ENCODE data around the gene DAGLA. TPM values are rescaled to one million over a fixed set of nuclear protein-coding genes. Genes with fewer than 3 reads are reported as not detected.

Gene DAGLA
- total RNA-seq, 4 donors from 2014 or later = 1.5 to 4.9 (median 3.8) TPM

- Histone ChIP-seq H3K9me3 (no peaks in the 10 kb centered on the region), H3K27ac (replicated peaks in 1 of 4) (no peak overlapping the region), H3K27me3 (peaks cover 0 to 13% (median 0%) of the 10 kb centered on the region in 4 donors), H3K36me3 (no peaks in the 10 kb centered on the region), H3K4me3 (no peak overlapping the region), H3K4me1 (peaks cover 37 to 73% (median 71%) of the 10 kb centered on the region in 4 donors)
- 88% methylated on average over 9 of the region's 9 CpGs for WGBS
- no peak for TF ChIP-seq CTCF (IDR thresholded peaks at IDR 0.05)
- TF ChIP-seq EP300 (IDR thresholded peaks at IDR 0.05) = no peak
- no peak for TF ChIP-seq POLR2AphosphoS5 (IDR thresholded peaks at IDR 0.05)
- no peak for TF ChIP-seq POLR2A (IDR thresholded peaks at IDR 0.05; ENCODE audit: low read depth)
- intact Hi-C loops (cut with DNase I) = no loop called here
- no peak for DNase-seq (ENCODE audit: extremely low spot score)
Measured at GRCh38 chr11:61685617-61685967, 5.4 kb downstream of the DAGLA start.

GRCh38 chr11:61686066-61686465 lies 5.9 kb downstream of the DAGLA start:
- Histone ChIP-seq H3K27ac (replicated peaks in 1 of 4) (no peak overlapping the region), H3K36me3 (no peaks in the 10 kb centered on the region), H3K9me3 (no peaks in the 10 kb centered on the region), H3K27me3 (peaks cover 0 to 9% (median 0%) of the 10 kb centered on the region in 4 donors), H3K4me1 (peaks cover 32 to 73% (median 71%) of the 10 kb centered on the region in 4 donors), H3K4me3 (no peak overlapping the region)
- WGBS = 82% methylated on average over 8 of the region's 8 CpGs
- DNase-seq (ENCODE audit: extremely low spot score) = no peak
- intact Hi-C loops (cut with DNase I) = no loop called here
- no peak for TF ChIP-seq POLR2AphosphoS5 (IDR thresholded peaks at IDR 0.05)

GRCh38 chr11:61686469-61686868 lies 6.3 kb downstream of the DAGLA start:
- no peak for DNase-seq (ENCODE audit: extremely low spot score)
- H3K4me3 ChIP-seq = no peak overlapping the region
- H3K27me3 ChIP-seq = peaks cover 0 to 9% (median 0%) of the 10 kb centered on the region in 4 donors
- no peaks in the 10 kb centered on the region for H3K9me3 ChIP-seq
- whole genome bisulfite sequencing = 88% methylated on average over 8 of the region's 8 CpGs
- TF ChIP-seq CTCF (IDR thresholded peaks at IDR 0.05) (no peak), EP300 (IDR thresholded peaks at IDR 0.05) (no peak), POLR2A (IDR thresholded peaks at IDR 0.05; ENCODE audit: low read depth) (no peak), POLR2AphosphoS5 (IDR thresholded peaks at IDR 0.05) (no peak)
- no peak overlapping the region for H3K27ac ChIP-seq (replicated peaks in 1 of 4)
- intact Hi-C loops (cut with DNase I) = no loop called here
- H3K36me3 ChIP-seq = no peaks in the 10 kb centered on the region
- H3K4me1 ChIP-seq = peaks cover 28 to 75% (median 69%) of the 10 kb centered on the region in 4 donors

- H3K4me1 ChIP-seq = peaks cover 19 to 72% (median 62%) of the 10 kb centered on the region in 4 donors
- DNase-seq (ENCODE audit: extremely low spot score) = no peak
- no peaks in the 10 kb centered on the region for H3K9me3 ChIP-seq
- TF ChIP-seq POLR2AphosphoS5 (IDR thresholded peaks at IDR 0.05) (no peak), POLR2A (IDR thresholded peaks at IDR 0.05; ENCODE audit: low read depth) (no peak), CTCF (IDR thresholded peaks at IDR 0.05) (no peak), EP300 (IDR thresholded peaks at IDR 0.05) (no peak)
- intact Hi-C loops (cut with DNase I) = no loop called here
- no peak overlapping the region for H3K4me3 ChIP-seq
- H3K27me3 ChIP-seq = peaks cover 0 to 9% (median 0%) of the 10 kb centered on the region in 4 donors
- peak overlapping the region in 3 of 4 donors; percentile 75 to 89 (median 86) for H3K27ac ChIP-seq (replicated peaks in 1 of 4)
- H3K36me3 ChIP-seq = no peaks in the 10 kb centered on the region
- WGBS = 98% methylated on average over 11 of the region's 11 CpGs
Measured at GRCh38 chr11:61687420-61687819, 7.2 kb downstream of the DAGLA start.

GRCh38 chr11:61688365-61689163 lies 8.4 kb downstream of the DAGLA start:
- no peaks in the 10 kb centered on the region for H3K9me3 ChIP-seq
- H3K4me1 ChIP-seq = peaks cover 12 to 66% (median 56%) of the 10 kb centered on the region in 4 donors
- peaks cover 0 to 9% (median 0%) of the 10 kb centered on the region in 4 donors for H3K27me3 ChIP-seq
- H3K4me3 ChIP-seq = peak overlapping the region; percentile 18 to 37 (median 28)
- peak; percentile 95 for DNase-seq (ENCODE audit: extremely low spot score)
- WGBS = 59% methylated on average over 8 of the region's 19 CpGs
- no peak for TF ChIP-seq CTCF (IDR thresholded peaks at IDR 0.05)
- TF ChIP-seq POLR2A (IDR thresholded peaks at IDR 0.05; ENCODE audit: low read depth) = no peak
- no peak for TF ChIP-seq EP300 (IDR thresholded peaks at IDR 0.05)
- peak; percentile 46 to 63 for TF ChIP-seq POLR2AphosphoS5 (IDR thresholded peaks at IDR 0.05)
- intact Hi-C loops (cut with DNase I) = no loop called here
- H3K36me3 ChIP-seq = no peaks in the 10 kb centered on the region
- peak overlapping the region; percentile 75 to 89 (median 84) for H3K27ac ChIP-seq (replicated peaks in 1 of 4)
